Mucosa of stomach (tissue), 1 donor: Measurements from ENCODE around the gene EXOC7.

Source experiments
- H3K27me3 ChIP-seq: one replicate; pipeline ENCODE4 v1.7.0; 2013; ENCODE audit warnings: mild to moderate bottlenecking, low read length; ENCODE audit not compliant: control insufficient read depth, insufficient read depth
- H3K36me3 ChIP-seq: one replicate; pipeline ENCODE4 v1.7.0; 2013; ENCODE audit warnings: low read length; ENCODE audit not compliant: control insufficient read depth, insufficient read depth
- H3K4me1 ChIP-seq: one replicate; pipeline ENCODE4 v1.7.0; 2013; ENCODE audit warnings: mild to moderate bottlenecking, low read length; ENCODE audit not compliant: control insufficient read depth, insufficient read depth
- H3K4me3 ChIP-seq: one replicate; pipeline ENCODE4 v1.7.0; 2013; ENCODE audit warnings: low read length
- H3K9ac ChIP-seq: one replicate; pipeline ENCODE4 v1.7.0; 2013; ENCODE audit warnings: mild to moderate bottlenecking, low read length, moderate library complexity
- H3K9me3 ChIP-seq: one replicate; pipeline ENCODE4 v1.7.0; 2013; ENCODE audit warnings: mild to moderate bottlenecking, low read length, moderate library complexity; ENCODE audit not compliant: control insufficient read depth
- donor health status: Pancreatic carcinoma.

EXOC7 gene

GRCh38 chr17:76104140-76104895 is 731 bp upstream of the EXOC7 start:
- peaks cover 6% of the 10 kb centered on the region for H3K36me3 ChIP-seq
- H3K9me3 ChIP-seq: no peaks in the 10 kb centered on the region
- peak overlapping the region; percentile 92 for H3K4me3 ChIP-seq
- peaks cover 26% of the 10 kb centered on the region for H3K4me1 ChIP-seq
- H3K27me3 ChIP-seq: no peaks in the 10 kb centered on the region
- H3K9ac ChIP-seq: peak overlapping the region; percentile 87

- Histone ChIP-seq H3K36me3 (peaks cover 6% of the 10 kb centered on the region), H3K27me3 (no peaks in the 10 kb centered on the region), H3K4me3 (peak overlapping the region; percentile 92), H3K4me1 (peaks cover 26% of the 10 kb centered on the region), H3K9me3 (no peaks in the 10 kb centered on the region), H3K9ac (peak overlapping the region; percentile 87)
Measured at GRCh38 chr17:76102944-76103273, 678 bp downstream of the EXOC7 start.

GRCh38 chr17:76097716-76098295 is 5.8 kb downstream of the EXOC7 start:
- peaks cover 3% of the 10 kb centered on the region for H3K4me1 ChIP-seq
- peaks cover 12% of the 10 kb centered on the region for H3K36me3 ChIP-seq

GRCh38 chr17:76095943-76096342 is 7.6 kb downstream of the EXOC7 start:
- Histone ChIP-seq H3K36me3 (peaks cover 6% of the 10 kb centered on the region), H3K4me3 (no peak overlapping the region), H3K9me3 (no peaks in the 10 kb centered on the region), H3K4me1 (no peaks in the 10 kb centered on the region), H3K9ac (no peak overlapping the region), H3K27me3 (no peaks in the 10 kb centered on the region)

More at GRCh38 chr17:76097716-76098295, 5.8 kb downstream of the EXOC7 start:
- Histone ChIP-seq H3K9ac (no peak overlapping the region), H3K4me3 (no peak overlapping the region), H3K27me3 (no peaks in the 10 kb centered on the region), H3K9me3 (no peaks in the 10 kb centered on the region)

- Histone ChIP-seq H3K36me3 (peaks cover 6% of the 10 kb centered on the region), H3K4me1 (no peaks in the 10 kb centered on the region), H3K27me3 (no peaks in the 10 kb centered on the region), H3K4me3 (no peak overlapping the region), H3K9ac (no peak overlapping the region), H3K9me3 (no peaks in the 10 kb centered on the region)
Measured at GRCh38 chr17:76094046-76094445, 9.5 kb downstream of the EXOC7 start.

- no peaks in the 10 kb centered on the region for H3K9me3 ChIP-seq
- no peaks in the 10 kb centered on the region for H3K27me3 ChIP-seq
- no peak overlapping the region for H3K9ac ChIP-seq
- no peaks in the 10 kb centered on the region for H3K4me1 ChIP-seq
- no peak overlapping the region for H3K4me3 ChIP-seq
- peaks cover 6% of the 10 kb centered on the region for H3K36me3 ChIP-seq
Measured at GRCh38 chr17:76092526-76093413, 10.8 kb downstream of the EXOC7 start.

- no peak overlapping the region for H3K4me3 ChIP-seq
- H3K9ac ChIP-seq: no peak overlapping the region
- H3K27me3 ChIP-seq: no peaks in the 10 kb centered on the region
- peaks cover 6% of the 10 kb centered on the region for H3K36me3 ChIP-seq
- no peaks in the 10 kb centered on the region for H3K4me1 ChIP-seq
- no peaks in the 10 kb centered on the region for H3K9me3 ChIP-seq
Measured at GRCh38 chr17:76091526-76092286, 11.9 kb downstream of the EXOC7 start.

GRCh38 chr17:76090517-76091129 is 13.0 kb downstream of the EXOC7 start:
- H3K4me3 ChIP-seq: no peak overlapping the region
- no peaks in the 10 kb centered on the region for H3K4me1 ChIP-seq
- no peaks in the 10 kb centered on the region for H3K27me3 ChIP-seq
- no peaks in the 10 kb centered on the region for H3K9me3 ChIP-seq
- H3K36me3 ChIP-seq: peaks cover 8% of the 10 kb centered on the region
- no peak overlapping the region for H3K9ac ChIP-seq

- no peak overlapping the region for H3K9ac ChIP-seq
- H3K27me3 ChIP-seq: no peaks in the 10 kb centered on the region
- no peak overlapping the region for H3K4me3 ChIP-seq
- peaks cover 8% of the 10 kb centered on the region for H3K36me3 ChIP-seq
- H3K9me3 ChIP-seq: no peaks in the 10 kb centered on the region
- no peaks in the 10 kb centered on the region for H3K4me1 ChIP-seq
Measured at GRCh38 chr17:76089680-76090516, 13.7 kb downstream of the EXOC7 start.

GRCh38 chr17:76088868-76089576 is 14.6 kb downstream of the EXOC7 start:
- no peaks in the 10 kb centered on the region for H3K27me3 ChIP-seq
- H3K9me3 ChIP-seq: no peaks in the 10 kb centered on the region
- no peak overlapping the region for H3K4me3 ChIP-seq
- H3K9ac ChIP-seq: no peak overlapping the region
- no peaks in the 10 kb centered on the region for H3K4me1 ChIP-seq
- peaks cover 5% of the 10 kb centered on the region for H3K36me3 ChIP-seq
